HG02763 (cell line): ENCODE results near the gene SHISAL2B.
"Not testable (repeated sequence)": the region's sequence is repeated elsewhere in the genome, so short reads cannot be mapped to it uniquely, and the experiment has no call there.

Source experiments
- ATAC-seq: cut with Tn5 transposase; IDR thresholded peaks from one replicate; pipeline ENCODE4 v1.9.1; 2021; ENCODE audit warnings: mild to moderate bottlenecking, moderate library complexity; ENCODE audit not compliant: unreplicated experiment

SHISAL2B gene

GRCh38 chr5:64696414-64696813, 6.1 kb downstream of the SHISAL2B start:
- ATAC-seq: not testable (repeated sequence)

GRCh38 chr5:64700765-64701164, 10.5 kb downstream of the SHISAL2B start:
- no peak for ATAC-seq

GRCh38 chr5:64706074-64706473, 15.8 kb downstream of the SHISAL2B start:
- not testable (repeated sequence) for ATAC-seq

- ATAC-seq: no peak
Observed at GRCh38 chr5:64707191-64707590, 16.9 kb downstream of the SHISAL2B start.

GRCh38 chr5:64714495-64714894, 24.2 kb downstream of the SHISAL2B start:
- ATAC-seq: not testable (repeated sequence)

- ATAC-seq: no peak
Observed at GRCh38 chr5:64722588-64722987, 32.3 kb downstream of the SHISAL2B start.

- ATAC-seq: no peak
Observed at GRCh38 chr5:64727150-64727549, 36.8 kb downstream of the SHISAL2B start.

GRCh38 chr5:64742411-64742810, 52.1 kb downstream of the SHISAL2B start:
- ATAC-seq: no peak

- no peak for ATAC-seq
Observed at GRCh38 chr5:64742821-64743220, 52.5 kb downstream of the SHISAL2B start.

GRCh38 chr5:64744914-64745313, 54.6 kb downstream of the SHISAL2B start:
- no peak for ATAC-seq

- no peak for ATAC-seq
Observed at GRCh38 chr5:64746446-64746845, 56.1 kb downstream of the SHISAL2B start.

- no peak for ATAC-seq
Observed at GRCh38 chr5:64749385-64749784, 59.1 kb downstream of the SHISAL2B start.

- no peak for ATAC-seq
Observed at GRCh38 chr5:64754066-64754465, 63.8 kb downstream of the SHISAL2B start.

- no peak for ATAC-seq
Observed at GRCh38 chr5:64758901-64759300, 68.6 kb downstream of the SHISAL2B start.

GRCh38 chr5:64759960-64760660, 69.8 kb downstream of the SHISAL2B start:
- no peak for ATAC-seq

- ATAC-seq: no peak
Observed at GRCh38 chr5:64763948-64764503, 73.7 kb downstream of the SHISAL2B start.

- ATAC-seq: no peak
Observed at GRCh38 chr5:64765804-64766504, 75.7 kb downstream of the SHISAL2B start.

- no peak for ATAC-seq
Observed at GRCh38 chr5:64766941-64767340, 76.6 kb downstream of the SHISAL2B start.
